Measurements from ENCODE around the gene CDC20B.

CDC20B gene

GRCh38 chr5:55176176-55176818, 3.3 kb upstream of the CDC20B start:
- ATAC-seq (ENCODE audit: low read depth): peak; percentile 76
- no peaks in the 10 kb centered on the region for H3K27me3 ChIP-seq (ENCODE audit: insufficient read depth, poor library complexity, severe bottlenecking)
- H3K4me1 ChIP-seq (ENCODE audit: insufficient read depth, poor library complexity, severe bottlenecking): peaks cover 16% of the 10 kb centered on the region
- H3K27ac ChIP-seq (ENCODE audit: poor library complexity, severe bottlenecking): no peak overlapping the region
- DNase-seq (ENCODE audit: low spot score): peak; percentile 76
- TF ChIP-seq CTCF (IDR thresholded peaks at IDR 0.05; ENCODE audit: poor library complexity, severe bottlenecking): peak; percentile 30
- no peaks in the 10 kb centered on the region for H3K9me3 ChIP-seq (ENCODE audit: severe bottlenecking)
- H3K36me3 ChIP-seq (ENCODE audit: low read depth): no peaks in the 10 kb centered on the region
- H3K4me3 ChIP-seq (ENCODE audit: severe bottlenecking): peak overlapping the region; percentile 22

GRCh38 chr5:55175781-55176175, 2.8 kb upstream of the CDC20B start:
- H3K36me3 ChIP-seq (ENCODE audit: low read depth): no peaks in the 10 kb centered on the region
- no peak for ATAC-seq (ENCODE audit: low read depth)
- DNase-seq (ENCODE audit: low spot score): no peak
- H3K27me3 ChIP-seq (ENCODE audit: insufficient read depth, poor library complexity, severe bottlenecking): no peaks in the 10 kb centered on the region
- H3K27ac ChIP-seq (ENCODE audit: poor library complexity, severe bottlenecking): no peak overlapping the region
- no peak for TF ChIP-seq CTCF (IDR thresholded peaks at IDR 0.05; ENCODE audit: poor library complexity, severe bottlenecking)
- peaks cover 16% of the 10 kb centered on the region for H3K4me1 ChIP-seq (ENCODE audit: insufficient read depth, poor library complexity, severe bottlenecking)
- no peaks in the 10 kb centered on the region for H3K9me3 ChIP-seq (ENCODE audit: severe bottlenecking)
- H3K4me3 ChIP-seq (ENCODE audit: severe bottlenecking): peak overlapping the region; percentile 22

- peak; percentile 6 for ATAC-seq (ENCODE audit: low read depth)
- no peak for TF ChIP-seq CTCF (IDR thresholded peaks at IDR 0.05; ENCODE audit: poor library complexity, severe bottlenecking)
- no peaks in the 10 kb centered on the region for H3K9me3 ChIP-seq (ENCODE audit: severe bottlenecking)
- H3K27ac ChIP-seq (ENCODE audit: poor library complexity, severe bottlenecking): no peak overlapping the region
- H3K4me3 ChIP-seq (ENCODE audit: severe bottlenecking): peak overlapping the region; percentile 42
- no peaks in the 10 kb centered on the region for H3K36me3 ChIP-seq (ENCODE audit: low read depth)
- DNase-seq (ENCODE audit: low spot score): no peak
- peaks cover 11% of the 10 kb centered on the region for H3K4me1 ChIP-seq (ENCODE audit: insufficient read depth, poor library complexity, severe bottlenecking)
- no peaks in the 10 kb centered on the region for H3K27me3 ChIP-seq (ENCODE audit: insufficient read depth, poor library complexity, severe bottlenecking)
These were observed 782 bp upstream of the CDC20B start for GRCh38 chr5:55173687-55174230.

- ATAC-seq (ENCODE audit: low read depth): peak; percentile 65
- Histone ChIP-seq H3K36me3 (ENCODE audit: low read depth) (no peaks in the 10 kb centered on the region), H3K4me3 (ENCODE audit: severe bottlenecking) (peak overlapping the region; percentile 42), H3K27me3 (ENCODE audit: insufficient read depth, poor library complexity, severe bottlenecking) (no peaks in the 10 kb centered on the region), H3K27ac (ENCODE audit: poor library complexity, severe bottlenecking) (no peak overlapping the region), H3K9me3 (ENCODE audit: severe bottlenecking) (no peaks in the 10 kb centered on the region), H3K4me1 (ENCODE audit: insufficient read depth, poor library complexity, severe bottlenecking) (peaks cover 11% of the 10 kb centered on the region)
- TF ChIP-seq CTCF (IDR thresholded peaks at IDR 0.05; ENCODE audit: poor library complexity, severe bottlenecking): peak; percentile 97
- no peak for DNase-seq (ENCODE audit: low spot score)
These were observed 702 bp downstream of the CDC20B start for GRCh38 chr5:55172051-55172899.
